WTC11 (cell line): ENCODE results near the gene PBX3. TPM values are rescaled to one million over a fixed set of nuclear protein-coding genes. Genes with fewer than 3 reads are reported as not detected.

Source experiments
- ATAC-seq: fragments of 200-7000 bp; cut with Tn5 transposase; 2 replicates; pipeline ENCODE4 v1.10.0; 2021; ENCODE audit warnings: mild to moderate bottlenecking, moderate library complexity
- CTCF ChIA-PET: fragments of 300-600 bp; sonication (Branson Sonifier 250); formaldehyde crosslinking; loops from one replicate; lab custom pipeline; 2021; ENCODE audit warnings: antibody characterized with exemption; lab: Charles Lee
- POLR2A ChIA-PET: fragments of 350-600 bp; sonication (Branson Sonifier 250); formaldehyde crosslinking; loops from one replicate; lab custom pipeline; 2021; ENCODE audit warnings: antibody characterized with exemption; lab: Charles Lee
- DNase-seq: peaks from one replicate; pipeline ENCODE4 v3.0.0; 2021; ENCODE audit warnings: low spot score
- H3K27ac Mint-ChIP-seq: 2 replicates; pipeline ENCODE4 v1.8.0; 2021; ENCODE audit warnings: mixed read lengths
- H3K27me3 Mint-ChIP-seq: 2 replicates; pipeline ENCODE4 v1.8.0; 2021; ENCODE audit warnings: low read depth, mild to moderate bottlenecking, moderate library complexity, mixed read lengths
- H3K36me3 Mint-ChIP-seq: 2 replicates; pipeline ENCODE4 v1.8.0; 2021; ENCODE audit warnings: mixed read lengths
- H3K4me1 Mint-ChIP-seq: 2 replicates; pipeline ENCODE4 v1.8.0; 2022; ENCODE audit warnings: mixed read lengths
- H3K4me3 Mint-ChIP-seq: 2 replicates; pipeline ENCODE4 v1.8.0; 2021; ENCODE audit warnings: mild to moderate bottlenecking, moderate library complexity, mixed read lengths
- H3K9me3 Mint-ChIP-seq: 2 replicates; pipeline ENCODE4 v1.8.0; 2021; ENCODE audit warnings: mixed read lengths
- ATF3 ChIP-seq: sonication (generic); formaldehyde crosslinking; conservative IDR thresholded peaks from 2 replicates; pipeline ENCODE4 v1.8.1; 2022; ENCODE audit warnings: mild to moderate bottlenecking, missing genetic modification reagents
- CBFB ChIP-seq: sonication (generic); formaldehyde crosslinking; IDR thresholded peaks from 2 replicates; pipeline ENCODE4 v1.8.1; 2022; ENCODE audit warnings: mild to moderate bottlenecking, low read depth, missing genetic modification reagents
- E2F5 ChIP-seq: sonication (generic); formaldehyde crosslinking; IDR thresholded peaks from 2 replicates; pipeline ENCODE4 v1.8.1; 2022; ENCODE audit warnings: mild to moderate bottlenecking, moderate library complexity, missing genetic modification reagents
- EMX1 ChIP-seq: fragments of 250-450 bp; sonication (Bioruptor Pico); IDR thresholded peaks from 2 replicates; pipeline ENCODE4 v1.8.0; 2021; ENCODE audit warnings: mild to moderate bottlenecking
- ETV6 ChIP-seq: sonication (generic); formaldehyde crosslinking; IDR thresholded peaks from 2 replicates; pipeline ENCODE4 v1.8.1; 2022; ENCODE audit warnings: mild to moderate bottlenecking, missing genetic modification reagents
- GTF2I ChIP-seq: fragments of 250-450 bp; sonication (Bioruptor Pico); conservative IDR thresholded peaks from 2 replicates; pipeline ENCODE4 v1.4.0; 2021; ENCODE audit warnings: mild to moderate bottlenecking
- IRF1 ChIP-seq: sonication (generic); formaldehyde crosslinking; IDR thresholded peaks from 2 replicates; pipeline ENCODE4 v1.8.0; 2023; ENCODE audit warnings: missing genetic modification reagents
- MLX ChIP-seq: sonication (generic); formaldehyde crosslinking; IDR thresholded peaks from 2 replicates; pipeline ENCODE4 v1.8.1; 2023; ENCODE audit warnings: mild to moderate bottlenecking, missing genetic modification reagents, moderate library complexity
- MXD4 ChIP-seq: fragments of 250-450 bp; sonication (Bioruptor Pico); IDR thresholded peaks from 2 replicates; pipeline ENCODE4 v1.8.0; 2021; ENCODE audit warnings: mild to moderate bottlenecking, moderate library complexity, borderline replicate concordance
- NFATC4 ChIP-seq: fragments of 250-450 bp; sonication (Bioruptor Pico); IDR thresholded peaks from 2 replicates; pipeline ENCODE4 v1.9.0; 2021; ENCODE audit warnings: mild to moderate bottlenecking
- TEAD1 ChIP-seq: sonication (generic); formaldehyde crosslinking; IDR thresholded peaks from 2 replicates; pipeline ENCODE4 v1.8.0; 2022; ENCODE audit warnings: mild to moderate bottlenecking, missing genetic modification reagents
- TP53 ChIP-seq: sonication (generic); formaldehyde crosslinking; IDR thresholded peaks from 2 replicates; pipeline ENCODE4 v1.8.1; 2023; ENCODE audit warnings: mild to moderate bottlenecking, missing genetic modification reagents
- ZMAT4 ChIP-seq: fragments of 250-450 bp; sonication (Bioruptor Pico); IDR thresholded peaks from 2 replicates; pipeline ENCODE4 v1.9.0; 2021; ENCODE audit warnings: mild to moderate bottlenecking
- ZNF138 ChIP-seq: sonication (generic); formaldehyde crosslinking; conservative IDR thresholded peaks from 2 replicates; pipeline ENCODE4 v1.8.1; 2022; ENCODE audit warnings: mild to moderate bottlenecking, moderate library complexity, missing genetic modification reagents
- ZNF219 ChIP-seq: sonication (generic); formaldehyde crosslinking; IDR thresholded peaks from 2 replicates; pipeline ENCODE4 v1.8.0; 2023; ENCODE audit warnings: missing genetic modification reagents, mild to moderate bottlenecking, borderline replicate concordance
- ZNF423 ChIP-seq: fragments of 250-450 bp; sonication (Bioruptor Pico); IDR thresholded peaks from 2 replicates; pipeline ENCODE4 v2.1.2; 2022; ENCODE audit warnings: mild to moderate bottlenecking, moderate library complexity
- total RNA-seq: library from RNA; stranded (reverse); gene quantifications from 3 replicates; pipeline ENCODE4 v1.2.3, GENCODE V29; 2021
- TF ChIP-seq, protein P1 (sequence below): sonication (generic); formaldehyde crosslinking; IDR thresholded peaks from 2 replicates; pipeline ENCODE4 v1.8.1; 2023; ENCODE audit warnings: mild to moderate bottlenecking, missing genetic modification reagents
- TF ChIP-seq, protein P2 (sequence below): fragments of 250-450 bp; sonication (Bioruptor Pico); IDR thresholded peaks from 2 replicates; pipeline ENCODE4 v1.8.0; 2021; ENCODE audit warnings: mild to moderate bottlenecking
- TF ChIP-seq, protein P3 (sequence below): sonication (generic); formaldehyde crosslinking; IDR thresholded peaks from 2 replicates; pipeline ENCODE4 v1.8.0; 2022; ENCODE audit warnings: mild to moderate bottlenecking, missing genetic modification reagents
- TF ChIP-seq, protein P4 (sequence below): sonication (generic); formaldehyde crosslinking; IDR thresholded peaks from 2 replicates; pipeline ENCODE4 v1.8.1; 2022; ENCODE audit warnings: low read depth, mild to moderate bottlenecking, moderate library complexity, missing genetic modification reagents, borderline replicate concordance
- TF ChIP-seq, protein P5 (sequence below): sonication (generic); formaldehyde crosslinking; IDR thresholded peaks from 2 replicates; pipeline ENCODE4 v1.8.0; 2022; ENCODE audit warnings: mild to moderate bottlenecking, missing genetic modification reagents

The PBX3 gene
- total RNA-seq, 1 experiment from 2014 or later = 48.5 TPM

GRCh38 chr9:125919565-125919964, 172.4 kb downstream of the PBX3 start (continued):
- no peak for TF ChIP-seq E2F5 (CRISPR knock-in tag)

DNA sequence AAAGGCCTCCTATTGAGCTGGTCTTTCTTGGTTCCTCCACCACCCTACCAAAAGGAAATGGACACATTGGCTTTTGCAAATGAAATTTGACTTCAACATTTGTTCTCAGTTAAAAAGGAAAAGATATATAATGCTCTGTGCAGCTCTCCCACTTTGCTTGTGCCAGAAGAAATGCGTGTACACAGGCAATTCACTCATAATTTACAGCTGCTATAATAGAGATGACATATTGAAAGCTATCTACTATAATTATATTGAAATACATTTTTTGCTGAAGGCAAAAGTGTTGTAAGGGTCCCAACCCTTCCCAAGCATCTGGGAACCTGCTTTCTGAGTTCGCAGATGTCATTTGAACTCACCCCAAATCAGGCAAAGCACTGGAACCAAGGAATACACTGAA, 173.2 kb downstream of the PBX3 start:
- POLR2A ChIA-PET = interaction anchor here (0.9 kb wide), 1 partner anchor 8 kb away, joined by 3 read pairs; no protein-coding TSS in a partner anchor
- H3K27ac Mint-ChIP-seq = no peak overlapping the region

GRCh38 chr9:125922854-125923253, 175.7 kb downstream of the PBX3 start:
- Mint-ChIP-seq H3K36me3 (peaks cover 6% of the 10 kb centered on the region), H3K4me3 (no peak overlapping the region), H3K27me3 (no peaks in the 10 kb centered on the region), H3K4me1 (peaks cover 19% of the 10 kb centered on the region), H3K9me3 (no peaks in the 10 kb centered on the region), H3K27ac (no peak overlapping the region)
- POLR2A ChIA-PET = no interaction called here
- CTCF ChIA-PET = no interaction called here
- DNase-seq (no peak), ATAC-seq (no peak)
- TF ChIP-seq, protein P1, sequence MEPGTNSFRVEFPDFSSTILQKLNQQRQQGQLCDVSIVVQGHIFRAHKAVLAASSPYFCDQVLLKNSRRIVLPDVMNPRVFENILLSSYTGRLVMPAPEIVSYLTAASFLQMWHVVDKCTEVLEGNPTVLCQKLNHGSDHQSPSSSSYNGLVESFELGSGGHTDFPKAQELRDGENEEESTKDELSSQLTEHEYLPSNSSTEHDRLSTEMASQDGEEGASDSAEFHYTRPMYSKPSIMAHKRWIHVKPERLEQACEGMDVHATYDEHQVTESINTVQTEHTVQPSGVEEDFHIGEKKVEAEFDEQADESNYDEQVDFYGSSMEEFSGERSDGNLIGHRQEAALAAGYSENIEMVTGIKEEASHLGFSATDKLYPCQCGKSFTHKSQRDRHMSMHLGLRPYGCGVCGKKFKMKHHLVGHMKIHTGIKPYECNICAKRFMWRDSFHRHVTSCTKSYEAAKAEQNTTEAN (CRISPR knock-in tag) = no peak
- TF ChIP-seq IRF1 (CRISPR knock-in tag) (no peak), TP53 (CRISPR knock-in tag) (no peak), MXD4 (CRISPR knock-in tag) (no peak), ZNF423 (no peak), E2F5 (CRISPR knock-in tag) (no peak), NFATC4 (CRISPR knock-in tag) (no peak)
- TF ChIP-seq, protein P2, sequence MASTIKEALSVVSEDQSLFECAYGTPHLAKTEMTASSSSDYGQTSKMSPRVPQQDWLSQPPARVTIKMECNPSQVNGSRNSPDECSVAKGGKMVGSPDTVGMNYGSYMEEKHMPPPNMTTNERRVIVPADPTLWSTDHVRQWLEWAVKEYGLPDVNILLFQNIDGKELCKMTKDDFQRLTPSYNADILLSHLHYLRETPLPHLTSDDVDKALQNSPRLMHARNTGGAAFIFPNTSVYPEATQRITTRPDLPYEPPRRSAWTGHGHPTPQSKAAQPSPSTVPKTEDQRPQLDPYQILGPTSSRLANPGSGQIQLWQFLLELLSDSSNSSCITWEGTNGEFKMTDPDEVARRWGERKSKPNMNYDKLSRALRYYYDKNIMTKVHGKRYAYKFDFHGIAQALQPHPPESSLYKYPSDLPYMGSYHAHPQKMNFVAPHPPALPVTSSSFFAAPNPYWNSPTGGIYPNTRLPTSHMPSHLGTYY (CRISPR knock-in tag) = no peak
- TF ChIP-seq, protein P3, sequence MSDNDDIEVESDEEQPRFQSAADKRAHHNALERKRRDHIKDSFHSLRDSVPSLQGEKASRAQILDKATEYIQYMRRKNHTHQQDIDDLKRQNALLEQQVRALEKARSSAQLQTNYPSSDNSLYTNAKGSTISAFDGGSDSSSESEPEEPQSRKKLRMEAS (CRISPR knock-in tag) = no peak

More for the DNA sequence above, 173.2 kb downstream of the PBX3 start:
- Mint-ChIP-seq H3K4me1 (peaks cover 22% of the 10 kb centered on the region), H3K9me3 (no peaks in the 10 kb centered on the region), H3K27me3 (no peaks in the 10 kb centered on the region), H3K4me3 (no peak overlapping the region), H3K36me3 (no peaks in the 10 kb centered on the region)
- CTCF ChIA-PET = no interaction called here
- TF ChIP-seq CBFB (CRISPR knock-in tag) (no peak), E2F5 (CRISPR knock-in tag) (no peak), TEAD1 (CRISPR knock-in tag) (no peak), ZNF219 (no peak), ATF3 (CRISPR knock-in tag) (no peak), EMX1 (no peak), ETV6 (CRISPR knock-in tag) (no peak), GTF2I (CRISPR knock-in tag) (no peak), ZMAT4 (CRISPR knock-in tag) (no peak), ZNF138 (CRISPR knock-in tag) (no peak), MLX (CRISPR knock-in tag) (no peak)
- TF ChIP-seq, protein P4, sequence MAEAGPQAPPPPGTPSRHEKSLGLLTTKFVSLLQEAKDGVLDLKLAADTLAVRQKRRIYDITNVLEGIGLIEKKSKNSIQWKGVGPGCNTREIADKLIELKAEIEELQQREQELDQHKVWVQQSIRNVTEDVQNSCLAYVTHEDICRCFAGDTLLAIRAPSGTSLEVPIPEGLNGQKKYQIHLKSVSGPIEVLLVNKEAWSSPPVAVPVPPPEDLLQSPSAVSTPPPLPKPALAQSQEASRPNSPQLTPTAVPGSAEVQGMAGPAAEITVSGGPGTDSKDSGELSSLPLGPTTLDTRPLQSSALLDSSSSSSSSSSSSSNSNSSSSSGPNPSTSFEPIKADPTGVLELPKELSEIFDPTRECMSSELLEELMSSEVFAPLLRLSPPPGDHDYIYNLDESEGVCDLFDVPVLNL = no peak
- TF ChIP-seq, protein P5, sequence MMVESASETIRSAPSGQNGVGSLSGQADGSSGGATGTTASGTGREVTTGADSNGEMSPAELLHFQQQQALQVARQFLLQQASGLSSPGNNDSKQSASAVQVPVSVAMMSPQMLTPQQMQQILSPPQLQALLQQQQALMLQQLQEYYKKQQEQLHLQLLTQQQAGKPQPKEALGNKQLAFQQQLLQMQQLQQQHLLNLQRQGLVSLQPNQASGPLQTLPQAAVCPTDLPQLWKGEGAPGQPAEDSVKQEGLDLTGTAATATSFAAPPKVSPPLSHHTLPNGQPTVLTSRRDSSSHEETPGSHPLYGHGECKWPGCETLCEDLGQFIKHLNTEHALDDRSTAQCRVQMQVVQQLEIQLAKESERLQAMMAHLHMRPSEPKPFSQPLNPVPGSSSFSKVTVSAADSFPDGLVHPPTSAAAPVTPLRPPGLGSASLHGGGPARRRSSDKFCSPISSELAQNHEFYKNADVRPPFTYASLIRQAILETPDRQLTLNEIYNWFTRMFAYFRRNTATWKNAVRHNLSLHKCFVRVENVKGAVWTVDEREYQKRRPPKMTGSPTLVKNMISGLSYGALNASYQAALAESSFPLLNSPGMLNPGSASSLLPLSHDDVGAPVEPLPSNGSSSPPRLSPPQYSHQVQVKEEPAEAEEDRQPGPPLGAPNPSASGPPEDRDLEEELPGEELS (CRISPR knock-in tag) = no peak
- ATAC-seq = no peak
- no peak for DNase-seq
